SU-DHL-6 (cell line): ENCODE data around the gene LY6G6C.

ENCODE experiments used
- H2AFZ ChIP-seq: fragments of 200-600 bp; sonication (generic); 2 replicates; pipeline ENCODE4 v1.6.1; 2014; ENCODE audit warnings: low read depth, mild to moderate bottlenecking, moderate library complexity, mixed read lengths, antibody characterized with exemption, low read length; ENCODE audit not compliant: severe bottlenecking
- H3F3A ChIP-seq: fragments of 200-600 bp; shearing (Covaris generic); 2 replicates; pipeline ENCODE4 v1.6.0; 2016; ENCODE audit warnings: antibody characterized with exemption, mild to moderate bottlenecking; ENCODE audit not compliant: insufficient read depth
- H3K27ac ChIP-seq: fragments of 200-600 bp; sonication (generic); 2 replicates; pipeline ENCODE4 v1.5.1; 2016; ENCODE audit warnings: low read depth, mild to moderate bottlenecking, low read length, moderate library complexity, mixed read lengths
- H3K27me3 ChIP-seq: fragments of 200-600 bp; sonication (generic), shearing (Covaris generic); 2 replicates; pipeline ENCODE4 v1.6.0; 2014; ENCODE audit warnings: mild to moderate bottlenecking, low read length
- H3K36me3 ChIP-seq: fragments of 200-600 bp; sonication (generic); 2 replicates; pipeline ENCODE4 v1.6.1; 2014; ENCODE audit warnings: mild to moderate bottlenecking, low read length, mixed read lengths
- H3K4me2 ChIP-seq: fragments of 300-600, 200-600 bp; shearing (Covaris generic), sonication (generic); 2 replicates; pipeline ENCODE4 v1.6.0; 2014; ENCODE audit warnings: low read length, low read depth, mild to moderate bottlenecking; ENCODE audit not compliant: poor library complexity, severe bottlenecking
- H3K4me3 ChIP-seq: fragments of 200-600 bp; sonication (generic); 2 replicates; pipeline ENCODE4 v1.5.1; 2014; ENCODE audit warnings: antibody characterized with exemption, low read length, mild to moderate bottlenecking, mixed read lengths; ENCODE audit not compliant: insufficient read depth, poor library complexity, severe bottlenecking
- H3K79me2 ChIP-seq: fragments of 200-600 bp; sonication (generic); 2 replicates; pipeline ENCODE4 v1.6.1; 2014; ENCODE audit warnings: mild to moderate bottlenecking, low read length, moderate library complexity; ENCODE audit not compliant: insufficient read depth
- H3K9ac ChIP-seq: fragments of 200-600 bp; sonication (generic); 2 replicates; pipeline ENCODE4 v1.7.0; 2014; ENCODE audit warnings: mild to moderate bottlenecking, low read length
- H3K9me2 ChIP-seq: fragments of 200-600 bp; sonication (generic); replicated peaks from 2 replicates; pipeline ENCODE4 v1.6.1; 2014; ENCODE audit warnings: low read length; ENCODE audit not compliant: insufficient read depth
- H3K9me3 ChIP-seq: fragments of 200-600 bp; sonication (generic); 2 replicates; pipeline ENCODE4 v1.6.1; 2014; ENCODE audit warnings: low read length, mixed read lengths; ENCODE audit not compliant: insufficient read depth
- H4K20me1 ChIP-seq: fragments of 200-600 bp; sonication (generic); 2 replicates; pipeline ENCODE4 v1.6.1; 2014; ENCODE audit warnings: low read depth, mild to moderate bottlenecking, antibody characterized with exemption, low read length, moderate library complexity, mixed read lengths
- CTCF ChIP-seq: fragments of 200-600 bp; sonication (generic); IDR thresholded peaks from one replicate; pipeline ENCODE4 v1.5.1; 2017; ENCODE audit warnings: antibody characterized with exemption, mild to moderate bottlenecking, low read length, moderate library complexity; ENCODE audit not compliant: insufficient read depth, poor library complexity, severe bottlenecking
- EZH2phosphoT487 ChIP-seq: fragments of 200-600 bp; sonication (generic), shearing (Covaris generic); conservative IDR thresholded peaks from 2 replicates; pipeline ENCODE4 v1.6.1; 2018; ENCODE audit warnings: mild to moderate bottlenecking, antibody characterized with exemption, low read length, moderate library complexity, mixed read lengths

LY6G6C gene

GRCh38 chr6:31702405-31702818 is 19.1 kb downstream of the LY6G6C start:
- no peaks in the 10 kb centered on the region for H3K9me2 ChIP-seq
- peak overlapping the region; percentile 84 for H3K4me2 ChIP-seq
- no peak for TF ChIP-seq CTCF
- H3K4me3 ChIP-seq: peak overlapping the region; percentile 82
- H3F3A ChIP-seq: peaks cover 13% of the 10 kb centered on the region
- H3K9me3 ChIP-seq: no peaks in the 10 kb centered on the region
- H2AFZ ChIP-seq: peak overlapping the region; percentile 71
- peak overlapping the region; percentile 75 for H3K27ac ChIP-seq
- no peaks in the 10 kb centered on the region for H4K20me1 ChIP-seq
- H3K36me3 ChIP-seq: 0 out of 2 replicates have a peak, but pooled peaks cover 2% of the 10 kb centered on the region
- no peaks in the 10 kb centered on the region for H3K27me3 ChIP-seq
- H3K9ac ChIP-seq: peak overlapping the region; percentile 80
- peaks cover 26% of the 10 kb centered on the region for H3K79me2 ChIP-seq

- Histone ChIP-seq H3K36me3 (0 out of 2 replicates have a peak, but pooled peaks cover 2% of the 10 kb centered on the region), H3K9ac (peak overlapping the region; percentile 80), H3F3A (peaks cover 13% of the 10 kb centered on the region), H3K27me3 (no peaks in the 10 kb centered on the region), H3K4me2 (peak overlapping the region; percentile 84), H3K79me2 (peaks cover 26% of the 10 kb centered on the region), H2AFZ (peak overlapping the region; percentile 71), H3K4me3 (peak overlapping the region; percentile 82), H3K9me2 (no peaks in the 10 kb centered on the region), H3K27ac (peak overlapping the region; percentile 75; the same call in 1 of the 2 replicates), H4K20me1 (no peaks in the 10 kb centered on the region), H3K9me3 (no peaks in the 10 kb centered on the region)
- no peak for TF ChIP-seq CTCF
- TF ChIP-seq EZH2phosphoT487: no peak
Measured at GRCh38 chr6:31701666-31702404, 19.7 kb downstream of the LY6G6C start.

- no peaks in the 10 kb centered on the region for H3K27me3 ChIP-seq
- TF ChIP-seq CTCF (no peak), EZH2phosphoT487 (no peak)
- no peak overlapping the region for H2AFZ ChIP-seq
- no peaks in the 10 kb centered on the region for H3K9me3 ChIP-seq
- peaks cover 13% of the 10 kb centered on the region for H3F3A ChIP-seq
- H3K27ac ChIP-seq: no peak overlapping the region
- H3K4me3 ChIP-seq: no peak overlapping the region
- H4K20me1 ChIP-seq: no peaks in the 10 kb centered on the region
- peak overlapping the region; percentile 84 for H3K4me2 ChIP-seq
- H3K9me2 ChIP-seq: no peaks in the 10 kb centered on the region
- H3K36me3 ChIP-seq: 0 out of 2 replicates have a peak, but pooled peaks cover 2% of the 10 kb centered on the region
- H3K79me2 ChIP-seq: peaks cover 26% of the 10 kb centered on the region
- no peak overlapping the region for H3K9ac ChIP-seq
Measured at GRCh38 chr6:31700740-31701401, 20.7 kb downstream of the LY6G6C start.
